Stimulated activated CD4-positive, alpha-beta T cell treated with anti-CD3 and anti-CD28 coated beads, Interleukin-1b, Interleukin-23, amount 100 ng/mL, for 1 hour (primary cell): ENCODE results near the gene RBMXL3.
"Not testable (repeated sequence)": the region's sequence is repeated elsewhere in the genome, so short reads cannot be mapped to it uniquely, and the experiment has no call there.

Experiments used
- DNase-seq, 2 donors: peaks; one replicate each; pipeline ENCODE4 v3.0.0-alpha.2; 2020; ENCODE audit warnings: low read depth in 2 of 2

The RBMXL3 gene

DNA sequence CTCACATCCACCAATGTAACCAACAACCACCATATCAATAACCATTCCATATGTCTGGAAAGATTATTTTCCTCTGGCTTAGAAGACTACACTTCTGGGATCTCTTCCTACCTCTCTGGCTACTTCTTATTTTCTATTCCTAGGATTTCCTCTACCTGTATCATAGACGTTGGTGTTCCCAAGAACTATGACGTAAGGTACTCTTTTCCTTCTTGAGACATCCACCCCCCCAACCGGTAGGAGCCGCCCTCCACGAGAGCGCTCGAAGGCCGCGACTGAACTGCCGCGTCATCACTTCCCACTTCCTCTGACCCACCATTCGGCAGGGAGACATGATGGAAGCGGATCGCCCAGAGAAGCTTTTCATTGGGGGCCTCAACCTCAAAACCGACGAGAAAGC, at the start of gene RBMXL3:
RBMXL3 (plus strand) TSS at position 301 of the 400 bp plus-strand sequence; CDS start at position 333, 32 bp downstream.
- no peak for DNase-seq

DNA sequence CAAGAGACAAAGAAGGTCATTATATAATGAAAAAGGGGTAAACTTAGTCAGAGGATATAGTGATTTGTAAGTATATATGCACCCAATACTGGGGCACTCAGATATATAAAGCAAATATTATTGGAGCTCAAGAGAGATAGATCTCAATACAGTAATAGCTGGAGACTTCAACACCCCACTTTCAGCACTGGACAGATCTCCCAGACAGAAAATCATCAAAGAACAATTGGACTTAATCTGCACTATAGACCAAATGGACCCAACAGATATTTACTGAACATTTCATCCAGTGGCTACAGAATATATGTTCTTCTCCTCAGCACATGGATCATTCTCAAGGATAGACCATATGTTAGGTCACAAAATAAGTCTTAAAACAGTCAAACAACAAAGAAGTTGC, 47.2 kb upstream of the RBMXL3 start:
- no peak for DNase-seq

DNA sequence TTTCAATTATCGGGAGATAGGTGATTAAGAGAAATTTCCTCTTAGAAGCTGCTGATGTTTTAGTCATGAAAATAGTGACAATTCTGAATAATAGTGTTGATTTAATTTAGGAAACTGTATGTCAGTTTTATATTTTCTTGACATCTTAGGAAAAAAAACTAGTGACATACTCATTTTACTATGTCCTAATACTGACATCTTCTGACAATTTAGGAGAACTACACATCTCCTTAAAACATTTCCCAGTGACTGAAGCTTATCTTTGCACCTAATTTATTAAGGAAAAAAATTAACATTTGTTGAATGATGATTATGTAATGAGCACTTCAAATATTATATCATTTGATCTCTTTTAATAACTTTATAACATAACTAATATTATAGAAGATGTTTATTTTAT, 42.0 kb upstream of the RBMXL3 start:
- no peak for DNase-seq

DNA sequence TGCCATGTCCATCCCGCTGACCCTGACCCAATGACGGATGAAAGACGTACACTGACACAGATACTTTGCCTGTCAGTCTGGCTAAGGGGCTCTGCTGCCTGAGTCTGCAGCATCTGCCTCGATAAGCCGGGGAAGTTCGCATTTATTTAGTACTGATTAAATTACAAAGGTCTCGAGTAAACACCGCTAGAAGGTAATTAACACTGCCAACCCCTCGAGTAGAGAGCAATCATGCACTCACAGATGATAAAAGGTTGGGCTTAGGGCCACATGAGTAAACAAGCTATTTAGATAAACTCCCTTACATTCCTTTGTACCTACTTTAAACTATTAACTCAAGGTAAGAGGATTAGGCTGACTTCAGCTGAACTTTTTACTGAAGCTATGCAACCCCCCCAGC, 16.0 kb upstream of the RBMXL3 start:
- DNase-seq, result no peak

DNA sequence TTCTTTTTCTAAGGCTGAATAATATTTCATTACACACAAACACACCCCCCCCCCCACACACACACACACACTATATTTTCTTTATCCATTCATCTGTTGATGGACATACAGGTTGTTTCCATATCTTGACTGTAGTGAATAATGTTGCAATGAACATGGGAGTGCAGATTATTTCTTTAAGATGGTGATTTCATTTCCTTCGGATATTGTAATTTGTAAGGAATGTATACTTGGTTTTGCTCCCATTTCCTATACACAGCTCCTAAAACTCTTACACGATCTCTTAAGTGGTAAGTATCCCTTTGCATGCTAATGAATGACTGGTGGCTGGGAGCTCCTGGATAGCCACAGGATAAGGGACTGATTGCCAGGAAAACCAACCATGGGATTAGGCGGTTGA, 14.7 kb upstream of the RBMXL3 start:
- DNase-seq, result no peak

DNA sequence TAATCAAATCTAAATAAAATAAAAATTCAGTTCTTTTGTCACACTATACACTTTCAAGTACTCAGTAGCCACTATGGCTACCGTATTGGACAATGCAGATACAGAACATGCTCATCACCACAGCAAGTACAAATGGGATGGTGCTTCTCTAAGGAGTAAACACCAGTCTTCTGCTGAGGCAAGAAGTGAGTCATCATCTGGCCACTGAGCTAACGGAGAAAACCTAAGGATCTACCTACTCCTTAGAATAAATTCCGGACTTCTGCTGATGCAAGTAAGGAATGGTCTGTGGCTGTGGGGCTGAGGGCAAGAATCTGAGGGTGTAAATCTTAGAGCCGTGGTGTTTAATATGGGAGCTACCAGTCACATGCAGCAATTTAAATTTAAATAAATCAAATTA, 11.3 kb upstream of the RBMXL3 start:
- DNase-seq, result no peak

DNA sequence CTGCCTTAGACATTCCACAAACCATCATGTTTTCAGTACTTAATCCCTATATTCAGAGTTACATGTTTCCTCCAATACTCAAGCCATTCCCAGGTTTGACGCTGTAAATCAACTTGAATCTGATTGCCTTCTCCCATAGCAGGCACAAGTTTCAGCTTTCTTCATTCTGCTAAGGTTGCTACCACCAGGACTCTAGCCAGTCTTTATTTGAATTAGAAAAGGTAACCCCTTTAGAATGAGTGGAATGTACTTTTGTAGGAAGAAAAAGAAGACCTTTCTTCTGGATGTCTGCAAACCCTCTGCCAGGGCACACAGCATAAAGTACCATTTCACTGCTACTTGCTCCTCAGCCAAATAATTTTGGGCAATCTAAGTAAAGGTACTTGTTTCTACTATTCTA, 10.7 kb upstream of the RBMXL3 start:
- no peak for DNase-seq

DNA sequence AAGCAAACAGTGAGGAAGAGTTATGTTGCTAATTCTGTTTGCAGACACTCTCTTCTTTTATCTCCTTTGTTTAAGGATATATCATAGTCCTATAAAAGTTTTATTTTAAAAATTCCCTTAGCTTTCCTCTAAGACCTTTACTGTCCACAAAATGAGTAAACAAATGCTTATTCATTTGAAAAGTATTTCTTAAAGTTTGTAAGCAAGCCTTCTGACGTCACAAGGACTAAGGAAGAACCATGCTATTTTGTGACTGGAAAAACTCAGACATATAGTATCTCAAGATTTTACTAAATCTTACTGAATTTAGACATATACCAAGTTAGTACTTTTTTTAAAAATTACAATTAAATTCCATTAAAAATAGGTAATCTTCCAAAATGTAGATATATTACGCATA, 5.2 kb upstream of the RBMXL3 start:
- no peak for DNase-seq

DNA sequence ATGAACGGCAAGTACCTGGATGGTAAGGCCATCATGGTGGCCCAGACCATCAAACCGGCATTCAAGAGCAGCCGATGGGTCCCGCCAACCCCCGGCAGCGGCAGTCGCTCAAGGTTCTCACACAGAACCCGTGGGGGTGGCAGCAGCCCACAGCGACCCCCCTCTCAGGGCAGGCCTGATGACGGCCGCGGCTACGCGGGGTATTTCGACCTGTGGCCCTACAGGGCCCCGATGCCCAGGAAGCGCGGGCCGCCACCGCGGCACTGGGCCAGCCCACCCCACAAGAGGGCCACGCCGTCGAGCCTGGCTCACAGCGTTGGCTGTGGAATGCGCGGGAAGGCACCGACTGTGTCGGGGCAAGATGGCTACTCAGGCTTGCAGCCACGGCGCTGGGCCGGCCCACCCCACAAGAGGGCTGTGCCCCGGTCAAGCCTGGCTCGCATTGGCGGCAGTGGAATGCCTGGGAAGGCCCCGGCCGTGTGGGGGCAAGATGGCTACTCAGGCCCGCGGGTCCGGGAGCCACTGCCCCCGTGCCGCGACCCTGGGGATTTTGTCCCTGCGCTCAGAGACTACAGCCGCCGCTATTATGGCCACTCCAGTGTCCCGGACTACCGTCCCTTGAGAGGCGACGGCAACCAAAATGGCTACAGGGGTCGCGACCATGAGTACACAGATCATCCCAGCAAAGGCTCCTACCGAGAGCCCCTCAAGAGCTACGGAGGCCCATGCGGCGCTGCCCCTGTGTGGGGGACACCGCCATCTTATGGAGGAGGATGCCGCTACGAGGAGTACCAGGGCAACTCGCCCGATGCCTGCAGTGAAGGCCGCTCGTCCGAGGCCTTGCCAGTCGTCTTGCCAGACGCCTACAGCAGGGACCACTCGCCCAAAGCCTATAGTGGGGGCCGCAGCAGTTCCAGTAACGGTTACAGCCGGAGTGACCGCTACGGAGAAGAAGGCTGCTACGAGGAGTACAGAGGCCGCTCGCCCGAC, 731 bp downstream of the RBMXL3 start:
- DNase-seq, result no peak

DNA sequence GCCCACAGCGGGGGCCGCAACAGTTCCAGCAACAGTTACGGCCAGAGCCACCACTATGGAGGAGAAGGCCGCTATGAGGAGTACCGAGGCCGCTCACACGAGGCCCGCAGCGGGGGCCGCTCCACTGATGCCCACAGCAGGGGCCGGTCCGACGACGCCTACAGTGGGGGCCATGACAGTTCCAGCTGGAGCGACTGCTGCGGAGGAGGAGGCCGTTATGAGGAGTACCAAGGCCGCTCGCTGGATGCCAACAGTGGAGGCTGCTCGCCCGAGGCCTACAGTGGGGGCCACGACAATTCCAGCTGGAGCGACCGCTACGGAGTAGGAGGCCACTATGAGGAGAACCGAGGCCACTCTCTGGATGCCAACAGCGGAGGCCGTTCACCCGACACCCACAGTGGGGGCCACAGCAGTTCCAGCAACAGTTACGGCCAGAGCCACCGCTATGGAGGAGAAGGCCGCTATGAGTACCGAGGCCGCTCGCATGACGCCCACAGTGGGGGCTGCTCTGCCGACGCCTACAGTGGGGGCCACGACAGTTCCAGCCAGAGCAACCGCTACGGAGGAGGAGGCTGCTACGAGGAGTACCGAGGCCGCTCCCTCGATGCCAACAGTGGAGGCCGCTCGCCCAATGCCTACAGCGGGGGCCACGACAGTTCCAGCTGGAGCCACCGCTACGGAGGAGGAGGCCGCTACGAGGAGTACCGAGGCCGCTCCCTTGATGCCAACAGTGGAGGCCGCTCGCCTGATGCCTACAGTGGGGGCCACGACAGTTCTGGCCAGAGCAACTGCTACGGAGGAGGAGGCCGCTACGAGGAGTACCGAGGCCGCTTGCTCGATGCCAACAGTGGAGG, 1.7 kb downstream of the RBMXL3 start:
- DNase-seq, result no peak

DNA sequence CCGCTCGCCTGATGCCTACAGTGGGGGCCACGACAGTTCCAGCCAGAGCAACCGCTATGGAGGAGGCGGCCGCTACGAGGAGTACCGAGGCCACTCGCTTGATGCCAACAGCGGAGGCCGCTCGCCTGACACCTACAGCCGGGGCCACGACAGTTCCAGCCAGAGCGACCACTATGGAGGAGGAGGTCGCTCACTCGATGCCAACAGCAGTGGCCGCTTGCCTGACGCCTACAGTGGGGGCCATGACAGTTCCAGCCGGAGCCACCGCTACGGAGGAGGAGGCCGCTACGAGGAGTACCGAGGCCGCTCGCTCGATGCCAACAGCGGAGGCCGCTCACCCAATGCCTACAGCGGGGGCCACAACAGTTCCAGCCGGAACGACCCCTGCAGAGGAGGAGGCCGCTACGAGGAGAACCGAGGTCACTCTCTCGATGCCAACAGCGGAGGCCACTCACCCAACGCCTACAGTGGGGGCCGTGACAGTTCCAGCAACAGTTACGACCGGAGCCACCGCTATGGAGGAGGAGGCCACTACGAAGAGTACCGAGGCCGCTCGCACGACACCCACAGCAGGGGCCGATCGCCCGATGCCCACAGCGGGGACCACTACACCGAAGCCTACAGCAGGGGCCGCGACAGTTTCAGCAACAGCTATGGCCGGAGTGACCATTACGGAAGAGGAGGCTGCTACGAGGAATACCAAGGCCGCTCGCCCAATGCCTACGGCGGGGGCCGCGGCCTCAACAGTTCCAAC, 2.5 kb downstream of the RBMXL3 start:
- no peak for DNase-seq

DNA sequence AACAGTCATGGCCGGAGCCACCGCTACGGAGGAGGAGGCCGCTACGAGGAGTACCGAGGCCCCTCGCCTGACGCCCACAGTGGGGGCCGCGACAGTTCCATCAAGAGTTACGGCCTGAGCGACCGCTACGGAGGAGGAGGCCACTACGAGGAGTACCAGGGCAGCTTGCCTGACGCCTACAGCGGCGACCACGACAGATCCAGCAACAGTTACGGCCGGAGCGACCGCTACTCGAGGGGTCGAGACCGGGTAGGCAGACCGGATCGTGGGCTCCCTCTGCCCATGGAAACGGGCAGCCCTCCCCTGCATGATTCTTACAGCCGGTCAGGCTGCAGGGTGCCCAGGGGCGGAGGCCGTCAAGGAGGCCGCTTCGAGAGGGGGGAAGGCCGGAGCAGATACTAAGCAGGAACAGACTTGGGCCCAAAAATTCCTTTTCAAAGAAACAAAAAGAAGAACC, 3.1 kb downstream of the RBMXL3 start:
- DNase-seq, result no peak

DNA sequence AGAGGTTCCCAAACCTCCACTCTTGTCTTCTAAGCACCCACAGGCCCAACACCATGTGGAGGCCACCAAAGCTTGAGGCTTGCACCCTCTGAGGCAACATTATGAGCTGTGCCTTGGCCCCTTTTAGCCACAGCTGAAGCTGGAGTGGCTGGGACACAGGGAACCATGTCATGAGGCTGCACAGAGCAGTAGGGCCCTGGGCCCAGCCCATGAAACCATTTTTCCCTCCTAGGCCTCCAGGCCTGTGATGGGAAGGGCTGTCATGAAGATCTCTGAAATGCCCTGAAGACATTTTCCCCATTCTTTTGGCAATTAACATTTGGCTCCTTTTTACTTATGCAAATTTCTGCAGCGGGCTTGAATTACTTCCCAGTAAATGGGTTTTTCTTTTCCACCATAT, 14.8 kb downstream of the RBMXL3 start:
- DNase-seq, result no peak

DNA sequence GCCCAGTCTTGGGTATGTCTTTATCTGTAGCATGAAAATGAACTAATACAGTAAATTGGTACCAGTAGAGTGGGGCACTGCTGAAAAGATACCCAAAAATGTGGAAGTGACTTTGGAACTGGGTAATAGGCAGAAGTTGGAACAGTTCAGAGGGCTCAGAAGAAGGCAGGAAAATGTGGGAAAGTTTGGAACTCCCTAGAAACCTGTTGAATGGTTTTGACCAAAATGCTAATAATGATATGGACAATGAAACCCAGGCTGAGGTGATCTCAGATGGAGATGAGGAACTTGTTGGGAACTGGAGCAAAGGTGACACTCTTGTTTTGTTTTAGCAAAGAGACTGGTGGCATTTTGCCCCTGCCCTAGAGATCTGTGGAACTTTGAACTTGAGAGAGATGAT, 20.3 kb downstream of the RBMXL3 start:
- not testable (repeated sequence) for DNase-seq

DNA sequence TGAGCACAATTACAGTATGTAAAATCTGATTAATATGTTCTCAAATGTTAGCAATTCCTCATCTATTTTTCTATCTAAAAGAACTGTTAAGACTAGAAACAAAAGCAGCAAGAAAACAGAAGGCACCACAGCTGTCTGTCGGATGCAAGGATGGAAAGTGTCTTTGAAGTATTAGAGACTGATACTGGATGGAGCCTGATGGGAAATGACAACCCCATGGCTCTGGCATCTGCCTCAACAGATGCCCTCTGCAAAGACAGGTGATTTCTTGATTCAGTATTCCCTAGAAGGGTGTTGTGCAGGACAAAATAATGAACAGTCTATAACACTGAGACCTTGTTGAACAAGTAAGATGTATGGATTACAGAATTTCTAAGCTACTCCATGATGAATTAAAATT, 24.9 kb downstream of the RBMXL3 start:
- no peak for DNase-seq

DNA sequence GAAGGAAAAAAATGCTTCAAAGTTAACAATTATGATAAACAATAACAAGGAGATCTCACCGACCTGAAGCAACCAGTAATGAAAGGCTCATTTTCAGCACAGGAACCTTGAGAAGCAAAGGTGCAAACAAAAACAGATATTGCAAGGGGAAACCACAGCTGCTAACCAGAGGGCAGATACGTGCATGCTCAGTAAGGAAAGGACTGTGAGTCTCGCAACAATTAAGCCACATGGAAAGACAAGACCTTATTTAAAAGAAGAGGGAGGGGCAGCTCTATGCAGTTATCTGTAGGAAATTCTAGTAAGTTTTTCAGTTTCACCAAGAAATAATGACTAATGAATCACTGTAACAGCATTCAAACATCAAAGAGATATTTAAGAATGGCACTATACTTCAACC, 25.4 kb downstream of the RBMXL3 start:
- no peak for DNase-seq

DNA sequence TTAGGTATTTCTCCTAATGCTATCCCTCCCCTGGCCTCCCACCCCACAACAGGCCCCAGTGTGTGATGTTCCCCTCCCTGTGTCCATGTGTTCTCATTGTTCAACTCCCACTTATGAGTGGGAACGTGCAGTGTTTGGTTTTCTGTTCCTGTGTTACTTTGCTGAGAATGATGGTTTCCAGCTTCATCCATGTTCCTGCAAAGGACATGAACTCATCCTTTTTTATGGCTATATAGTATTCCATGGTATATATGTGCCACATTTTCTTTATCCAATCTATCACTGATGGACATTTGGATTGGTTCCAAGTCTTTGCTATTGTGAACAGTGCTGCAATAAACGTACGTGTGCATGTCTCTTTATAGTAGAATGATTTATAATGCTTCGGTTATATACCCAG, 28.1 kb downstream of the RBMXL3 start:
- not testable (repeated sequence) for DNase-seq

DNA sequence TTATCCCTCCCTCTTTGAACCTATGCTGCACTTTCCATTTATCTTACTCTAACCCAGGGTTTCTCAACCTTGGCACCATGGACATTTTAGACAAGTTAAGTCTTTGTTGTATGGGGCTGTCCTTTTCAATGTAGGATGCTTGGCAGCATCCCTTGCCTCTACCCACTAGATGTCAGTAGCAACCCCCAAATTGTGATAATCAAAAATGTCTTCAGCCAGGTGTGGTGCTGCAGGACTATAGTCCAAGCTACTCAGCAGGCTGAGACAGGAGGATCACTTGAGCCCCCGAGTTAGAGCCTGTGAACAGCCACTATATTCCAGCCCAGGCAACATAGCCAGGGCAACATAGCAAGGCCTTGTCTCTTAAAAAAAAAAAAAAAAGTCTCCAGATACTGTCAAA, 37.7 kb downstream of the RBMXL3 start:
- no peak for DNase-seq

DNA sequence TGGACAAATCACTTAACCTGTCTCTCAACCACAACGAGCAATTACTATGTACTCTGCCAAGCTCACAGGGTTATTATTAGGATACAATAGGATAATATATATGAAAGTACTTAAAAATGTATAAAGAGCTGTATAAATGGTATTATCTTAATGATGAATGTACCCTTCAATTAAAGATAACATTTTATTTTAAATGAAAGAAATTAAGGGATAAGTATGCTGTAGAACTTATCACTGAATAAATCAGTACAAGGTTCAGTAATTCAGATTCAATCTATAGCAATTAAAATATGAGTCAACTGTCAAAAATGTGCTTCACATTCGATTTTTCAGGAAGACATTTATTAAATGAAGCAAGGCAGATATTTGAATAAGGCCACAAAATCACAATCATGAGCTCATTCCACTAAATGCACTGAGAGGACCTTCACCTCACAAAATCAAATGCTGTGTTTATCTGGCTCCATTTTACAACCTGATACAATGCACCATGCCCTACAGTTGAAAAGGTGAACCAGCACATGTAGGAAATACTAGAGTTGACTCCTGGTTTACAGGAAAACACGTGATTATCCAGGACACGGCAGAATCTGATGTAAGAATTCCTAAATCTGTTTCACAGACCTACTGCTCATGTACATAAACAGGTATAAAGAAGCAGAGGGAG, 40.3 kb downstream of the RBMXL3 start:
- no peak for DNase-seq

DNA sequence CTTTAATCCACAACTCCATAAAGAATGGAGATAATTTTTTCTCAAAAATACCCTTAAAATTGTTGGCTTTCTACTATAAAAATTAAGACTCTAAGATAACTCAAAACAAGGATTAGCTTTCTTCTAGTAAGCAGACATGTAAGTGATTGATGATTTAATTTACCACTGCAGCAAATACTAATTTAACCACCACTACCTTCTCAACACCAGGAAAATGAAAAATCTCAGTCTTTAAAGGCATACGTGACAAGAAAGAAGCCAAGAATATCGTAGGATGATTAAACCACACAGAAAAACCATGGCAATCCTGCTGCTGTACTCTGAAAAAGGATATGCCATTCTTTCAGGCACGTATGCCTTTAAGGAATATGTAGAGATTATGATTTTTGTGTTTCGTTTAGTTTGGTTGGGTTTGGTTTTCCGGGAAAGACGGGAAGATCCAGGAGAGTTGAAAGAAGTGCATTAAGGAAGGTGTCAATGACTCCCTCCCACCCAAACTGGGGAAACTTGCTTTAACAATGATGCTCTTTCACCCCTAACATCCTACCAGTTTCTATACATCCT, 43.8 kb downstream of the RBMXL3 start:
- DNase-seq, result no peak
